Hindlimb muscle (tissue), 1 donor: Measurements from ENCODE around the gene CCDC106. TPM values are rescaled to one million over a fixed set of nuclear protein-coding genes. Genes with fewer than 3 reads are reported as not detected.

Source experiments
- DNase-seq: peaks from one replicate; pipeline ENCODE4 v3.0.0-alpha.2; 2013
- polyA plus RNA-seq: library from polyadenylated mRNA; unstranded; fragments of 120-200 nt; gene quantifications from one replicate; pipeline ENCODE4 v1.2.1, GENCODE V29; 2013; ENCODE audit not compliant: insufficient read length

Gene CCDC106
- polyA plus RNA-seq, 1 donor = 16.1 TPM

DNA sequence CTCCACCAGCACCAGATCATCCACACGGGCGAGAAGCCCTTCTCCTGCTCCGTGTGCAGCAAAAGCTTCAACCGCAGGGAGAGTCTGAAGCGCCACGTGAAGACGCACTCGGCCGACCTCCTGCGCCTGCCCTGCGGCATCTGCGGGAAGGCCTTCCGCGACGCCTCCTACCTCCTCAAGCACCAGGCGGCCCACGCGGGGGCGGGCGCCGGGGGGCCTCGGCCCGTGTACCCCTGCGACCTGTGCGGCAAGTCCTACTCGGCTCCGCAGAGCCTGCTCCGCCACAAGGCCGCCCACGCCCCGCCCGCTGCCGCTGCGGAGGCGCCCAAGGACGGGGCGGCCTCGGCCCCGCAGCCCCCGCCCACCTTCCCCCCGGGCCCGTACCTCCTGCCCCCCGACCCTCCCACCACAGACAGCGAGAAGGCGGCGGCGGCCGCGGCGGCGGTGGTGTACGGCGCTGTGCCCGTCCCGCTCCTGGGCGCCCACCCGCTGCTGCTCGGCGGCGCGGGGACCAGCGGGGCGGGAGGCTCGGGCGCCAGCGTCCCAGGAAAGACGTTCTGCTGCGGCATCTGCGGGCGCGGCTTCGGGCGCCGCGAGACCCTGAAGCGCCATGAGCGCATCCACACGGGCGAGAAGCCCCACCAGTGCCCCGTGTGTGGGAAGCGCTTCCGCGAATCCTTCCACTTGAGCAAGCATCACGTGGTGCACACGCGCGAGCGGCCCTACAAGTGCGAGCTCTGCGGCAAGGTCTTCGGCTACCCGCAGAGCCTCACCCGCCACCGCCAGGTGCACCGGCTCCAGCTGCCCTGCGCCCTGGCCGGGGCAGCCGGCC, 33.1 kb upstream of the CCDC106 start:
- DNase-seq = no peak

DNA sequence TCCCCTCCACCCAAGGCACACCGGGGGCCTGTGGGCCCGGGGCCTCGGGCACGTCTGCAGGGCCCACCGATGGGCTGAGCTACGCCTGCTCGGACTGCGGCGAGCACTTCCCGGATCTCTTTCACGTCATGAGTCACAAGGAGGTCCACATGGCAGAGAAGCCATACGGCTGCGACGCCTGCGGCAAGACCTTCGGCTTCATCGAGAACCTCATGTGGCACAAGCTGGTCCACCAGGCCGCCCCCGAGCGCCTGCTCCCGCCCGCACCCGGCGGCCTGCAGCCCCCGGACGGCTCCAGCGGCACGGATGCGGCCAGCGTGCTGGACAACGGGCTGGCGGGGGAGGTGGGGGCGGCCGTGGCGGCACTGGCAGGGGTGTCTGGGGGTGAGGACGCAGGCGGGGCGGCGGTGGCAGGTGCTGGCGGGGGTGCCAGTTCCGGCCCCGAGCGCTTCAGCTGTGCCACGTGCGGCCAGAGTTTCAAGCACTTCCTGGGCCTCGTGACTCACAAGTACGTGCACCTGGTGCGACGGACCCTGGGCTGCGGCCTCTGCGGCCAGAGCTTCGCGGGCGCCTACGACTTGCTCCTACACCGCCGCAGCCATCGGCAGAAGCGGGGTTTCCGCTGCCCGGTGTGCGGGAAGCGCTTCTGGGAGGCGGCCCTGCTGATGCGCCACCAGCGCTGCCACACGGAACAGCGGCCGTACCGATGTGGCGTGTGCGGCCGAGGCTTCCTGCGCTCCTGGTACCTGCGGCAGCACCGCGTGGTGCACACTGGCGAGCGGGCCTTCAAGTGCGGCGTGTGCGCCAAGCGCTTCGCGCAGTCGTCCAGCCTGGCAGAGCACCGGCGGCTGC, 32.2 kb upstream of the CCDC106 start:
- DNase-seq = no peak

DNA sequence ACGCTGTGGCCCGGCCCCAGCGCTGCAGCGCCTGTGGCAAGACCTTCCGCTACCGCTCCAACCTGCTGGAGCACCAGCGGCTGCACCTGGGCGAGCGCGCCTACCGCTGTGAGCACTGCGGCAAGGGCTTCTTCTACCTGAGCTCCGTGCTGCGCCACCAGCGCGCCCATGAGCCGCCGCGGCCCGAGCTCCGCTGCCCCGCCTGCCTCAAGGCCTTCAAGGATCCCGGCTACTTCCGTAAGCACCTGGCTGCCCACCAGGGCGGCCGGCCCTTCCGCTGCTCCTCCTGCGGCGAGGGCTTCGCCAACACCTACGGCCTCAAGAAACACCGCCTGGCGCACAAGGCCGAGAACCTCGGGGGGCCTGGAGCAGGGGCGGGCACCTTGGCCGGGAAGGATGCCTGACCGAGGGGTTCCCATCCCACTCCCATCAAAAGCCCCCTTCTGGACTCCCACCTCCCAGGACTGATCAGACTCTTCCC, 31.6 kb upstream of the CCDC106 start:
- DNase-seq = no peak

DNA sequence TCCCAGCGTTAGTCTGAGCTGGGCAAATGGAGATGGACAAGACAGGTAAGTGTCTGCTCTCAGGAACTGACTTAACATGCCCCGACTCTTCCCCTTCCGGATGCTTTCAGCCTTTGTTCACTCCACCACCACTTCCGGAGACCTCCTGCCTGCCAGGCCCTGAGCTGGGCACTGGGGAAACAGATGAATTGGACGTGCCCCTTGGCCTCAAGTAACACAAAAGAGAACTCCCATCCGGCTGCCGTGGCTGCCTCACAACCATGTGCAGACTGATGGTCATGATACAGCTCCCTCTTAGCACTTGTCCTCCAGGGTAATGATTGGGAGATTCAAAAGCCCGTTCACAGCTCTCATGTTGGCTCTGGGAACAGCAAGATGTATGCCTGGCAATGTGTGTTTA, 30.6 kb upstream of the CCDC106 start:
- DNase-seq = no peak

DNA sequence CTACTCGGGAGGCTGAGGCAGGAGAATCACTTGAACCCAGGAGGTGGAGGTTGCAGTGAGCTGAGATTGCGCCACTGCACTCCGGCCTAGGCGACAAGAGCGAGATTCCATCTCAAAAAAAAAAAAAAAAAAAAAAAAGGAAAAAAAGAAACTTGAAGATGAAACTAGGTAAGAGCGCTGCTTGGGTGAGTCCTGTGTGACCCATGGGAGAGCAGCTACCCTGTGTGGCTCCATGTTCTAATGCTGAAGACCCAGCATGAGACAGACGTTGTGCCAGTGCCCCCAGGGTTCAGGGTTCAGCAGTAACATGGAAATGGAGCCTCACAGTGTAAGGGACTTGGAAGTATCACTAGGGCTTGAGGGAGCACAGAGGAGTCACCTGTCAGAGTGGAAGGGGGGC, 29.6 kb upstream of the CCDC106 start:
- DNase-seq = no peak

DNA sequence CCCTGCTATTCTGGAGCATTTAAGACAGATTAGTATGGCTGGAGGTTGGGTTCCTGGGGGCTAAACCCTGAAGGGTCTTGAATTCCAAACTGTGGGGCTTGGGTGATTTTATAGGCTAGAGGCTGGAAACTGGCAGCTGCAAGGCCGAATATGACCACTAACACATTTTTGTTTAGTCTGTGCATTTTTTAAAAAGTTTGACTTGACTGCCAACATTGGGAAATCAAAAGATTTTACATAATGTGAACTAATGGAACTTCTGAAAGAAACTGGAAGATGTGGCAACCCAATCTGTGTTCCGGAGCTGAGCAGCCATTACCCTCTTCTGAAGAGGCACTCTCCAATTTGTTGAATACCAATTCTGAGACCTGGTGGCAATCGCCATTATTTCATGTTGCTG, 28.7 kb upstream of the CCDC106 start:
- DNase-seq = no peak

DNA sequence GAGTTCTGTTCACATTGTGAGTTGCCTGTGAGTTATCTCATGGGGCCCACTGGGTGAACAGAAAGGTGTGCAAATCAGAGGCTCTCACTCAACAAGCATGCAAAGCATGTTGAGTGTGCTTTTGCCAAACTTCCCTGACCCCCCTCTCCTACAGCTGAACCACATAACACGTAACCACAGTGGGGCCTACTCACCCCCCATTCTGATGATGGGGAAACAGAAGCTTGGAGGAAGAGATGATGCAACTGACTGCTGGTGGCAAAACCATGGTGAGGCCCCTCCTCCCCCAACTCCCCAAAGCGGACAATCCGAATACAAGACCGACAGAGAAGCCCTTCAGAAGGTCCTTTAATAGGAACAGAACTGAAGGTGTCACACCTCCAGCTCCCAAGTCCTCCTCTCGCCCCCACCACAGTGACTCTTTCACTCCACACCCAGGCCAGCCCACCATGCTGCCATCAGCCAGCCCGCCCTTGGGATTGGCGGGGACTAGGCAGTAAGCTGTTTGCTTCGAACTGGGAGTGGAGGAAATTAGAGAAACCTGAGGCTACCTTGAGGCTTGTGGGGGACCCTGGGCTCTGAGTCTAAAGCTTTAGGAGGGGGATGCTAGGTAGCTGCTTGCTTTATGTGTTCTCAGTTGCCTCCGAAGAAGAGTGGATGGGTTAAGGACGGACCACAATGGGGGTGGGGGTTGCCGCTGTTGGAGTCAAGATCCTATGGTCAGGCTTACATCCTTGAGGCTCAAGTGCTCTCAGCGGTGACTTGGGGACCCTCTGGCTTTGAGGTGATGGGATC, 27.4 kb upstream of the CCDC106 start:
- DNase-seq = no peak

DNA sequence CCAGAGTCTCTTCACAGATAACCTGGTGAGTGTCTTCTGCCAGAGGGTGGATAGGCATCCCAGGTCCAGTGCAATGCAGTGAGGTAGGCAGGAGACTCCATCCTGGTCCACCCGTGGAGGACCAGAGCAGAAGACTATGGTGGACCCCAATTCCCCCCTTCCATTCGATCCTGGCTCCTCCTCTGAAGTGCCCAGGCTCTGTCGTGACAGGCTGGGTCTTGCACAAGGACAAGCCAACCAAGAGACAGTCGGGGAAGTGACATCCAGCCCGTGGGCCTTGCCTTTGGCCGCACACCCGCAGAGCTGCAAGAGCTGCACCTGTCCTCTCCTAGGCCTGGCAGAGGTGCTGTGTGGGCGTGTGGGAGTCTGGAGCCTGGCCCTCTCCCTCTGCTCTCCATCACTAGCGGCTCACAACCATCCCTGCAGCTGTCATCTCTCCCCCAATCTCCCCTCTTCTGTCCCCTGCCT, 26.8 kb upstream of the CCDC106 start:
- DNase-seq = no peak

DNA sequence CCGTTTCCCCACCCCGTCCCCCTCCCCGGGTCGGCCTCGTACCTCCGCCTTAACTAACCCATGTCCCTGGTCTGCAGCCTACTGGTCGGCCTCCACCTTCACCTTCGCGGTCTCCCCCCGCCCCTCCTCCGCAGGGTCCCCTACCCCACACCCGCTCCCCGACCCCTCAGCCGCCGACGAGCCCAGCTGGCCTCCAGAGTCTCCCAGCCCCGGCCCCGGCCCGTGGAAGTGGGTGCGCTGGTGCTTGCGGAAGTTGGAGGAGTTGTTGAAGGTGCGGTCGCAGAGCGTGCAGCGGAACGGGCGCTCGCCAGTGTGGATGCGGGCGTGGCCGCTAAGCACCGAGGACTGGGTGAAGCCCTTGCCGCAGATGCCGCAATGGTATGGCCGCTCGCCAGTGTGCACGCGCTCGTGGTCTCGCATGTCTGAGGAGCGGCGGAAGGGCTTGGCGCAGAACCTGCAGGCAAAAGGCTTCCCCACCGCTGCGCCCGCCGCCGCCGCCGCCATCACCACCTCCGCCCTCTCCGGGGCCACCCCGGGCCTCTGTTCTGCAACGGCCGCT, 26.3 kb upstream of the CCDC106 start:
- no peak for DNase-seq

DNA sequence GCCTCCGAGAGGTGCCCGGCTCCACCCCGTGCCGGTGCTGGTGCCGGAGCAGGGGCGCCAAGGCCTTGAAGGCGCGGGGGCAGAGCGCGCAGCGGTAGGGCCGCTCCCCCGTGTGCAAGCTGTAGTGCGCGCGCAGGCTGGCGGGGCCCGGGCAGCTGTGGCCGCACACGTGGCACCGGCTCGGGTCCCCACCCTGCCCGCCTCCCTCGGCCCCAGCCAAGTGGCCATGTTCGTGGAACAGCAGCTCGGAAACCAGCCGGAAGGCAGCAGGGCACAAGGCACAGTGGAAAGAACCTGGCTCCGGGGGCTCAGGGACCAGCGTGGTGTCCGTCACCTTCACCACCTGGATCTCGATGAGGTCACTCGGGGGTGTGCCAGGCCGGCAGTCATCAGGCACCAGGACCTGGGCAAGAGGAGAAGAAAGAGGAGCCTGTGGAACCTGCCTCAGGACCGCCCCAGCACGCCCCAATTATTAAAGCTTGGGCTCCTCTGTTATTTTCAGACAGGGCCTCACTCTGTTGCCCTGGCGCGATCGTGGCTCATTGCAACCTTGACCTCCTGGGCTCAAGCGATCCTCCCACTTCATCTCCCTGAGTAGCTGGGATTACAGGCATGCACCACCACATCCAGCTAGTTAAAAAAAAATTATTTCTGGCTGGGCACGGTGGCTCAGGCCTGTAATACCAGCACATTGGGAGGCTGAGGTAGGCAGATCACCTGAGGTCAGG, 25.6 kb upstream of the CCDC106 start:
- DNase-seq = no peak

DNA sequence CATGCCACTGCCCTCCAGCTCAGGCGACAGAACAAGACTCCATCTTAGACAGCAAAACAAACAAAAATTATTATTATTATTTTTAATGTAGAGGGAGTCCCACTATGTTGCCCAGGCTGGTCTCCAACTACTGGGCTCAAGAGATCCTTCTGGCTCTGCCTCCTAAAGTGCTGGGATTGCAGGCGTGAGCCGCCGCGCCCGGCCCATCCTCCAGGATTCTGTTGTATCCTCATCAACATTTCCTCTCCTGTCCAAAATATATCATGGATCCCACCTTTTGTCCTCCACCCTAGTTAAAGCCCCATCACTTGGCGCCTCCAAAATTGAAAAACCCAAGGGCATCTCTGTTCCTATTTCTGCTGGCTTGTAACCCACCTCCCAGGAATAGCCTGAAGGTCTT, 24.9 kb upstream of the CCDC106 start:
- no peak for DNase-seq

DNA sequence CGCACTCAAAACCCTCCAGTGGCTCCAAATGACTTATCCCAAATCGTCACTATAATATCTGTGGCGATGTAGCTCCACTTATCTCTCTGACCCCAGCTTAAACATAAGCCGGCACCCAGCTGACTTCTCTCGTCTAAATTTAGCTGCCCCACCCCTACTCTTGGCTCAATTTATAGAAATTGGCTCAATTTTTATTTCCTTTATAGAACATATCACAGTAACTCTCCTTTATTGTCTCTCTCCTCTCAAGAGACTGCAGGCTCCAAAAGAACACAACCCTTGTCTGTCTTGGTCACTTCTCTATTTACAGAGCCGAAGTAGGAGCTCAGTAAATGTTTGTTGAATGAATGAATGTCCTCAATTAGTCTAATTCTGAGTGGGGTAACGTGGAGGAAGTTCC, 24.5 kb upstream of the CCDC106 start:
- DNase-seq = no peak

DNA sequence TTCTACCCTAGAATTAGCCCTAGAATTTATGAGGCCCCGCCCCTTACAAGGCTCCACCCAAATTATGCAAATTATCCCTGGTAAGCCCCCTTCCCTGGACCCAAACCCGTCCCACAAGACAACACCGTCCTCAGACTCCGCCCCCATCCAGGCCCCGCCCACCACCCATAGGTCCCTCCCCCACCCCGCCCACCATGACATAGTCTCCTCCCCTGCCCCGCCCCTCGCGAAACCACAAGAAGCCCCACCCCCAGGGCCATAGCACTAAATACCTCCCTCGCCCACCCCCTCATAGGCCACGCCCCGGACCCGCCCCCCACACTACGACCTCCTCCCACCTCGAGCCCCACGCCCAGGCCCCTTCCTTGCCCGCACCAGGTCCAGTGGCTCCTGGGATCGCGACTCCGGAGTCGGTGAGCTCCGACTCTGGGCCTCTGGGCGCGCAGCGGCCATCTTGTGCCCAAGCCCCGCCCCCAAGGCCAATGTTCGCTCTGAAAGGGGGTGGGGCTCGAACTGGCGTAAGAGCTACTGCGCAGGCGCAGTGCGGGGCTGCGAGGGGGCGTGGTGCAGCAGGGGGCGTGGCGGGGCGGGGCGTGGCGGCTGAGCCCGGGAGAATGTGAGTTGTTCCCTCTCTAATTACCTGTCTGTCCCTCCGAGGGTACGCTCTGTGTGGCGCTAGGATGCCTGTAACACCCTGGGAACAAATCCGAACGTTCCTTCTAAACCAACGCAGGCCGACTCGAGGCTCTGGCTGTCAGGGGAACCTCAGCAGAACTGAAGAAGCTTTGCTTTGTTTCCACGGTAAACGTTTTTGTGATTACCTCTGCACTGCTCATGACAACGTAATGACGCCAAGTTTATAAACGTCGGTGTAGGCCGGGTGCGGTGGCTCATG, 23.7 kb upstream of the CCDC106 start, which contains the start of gene ZNF784:
Gene ZNF784 (minus strand): TSS at position 458 of the 895 bp plus-strand sequence. CDS start 5 bp downstream, at position 453.
- peak; percentile 95 for DNase-seq

DNA sequence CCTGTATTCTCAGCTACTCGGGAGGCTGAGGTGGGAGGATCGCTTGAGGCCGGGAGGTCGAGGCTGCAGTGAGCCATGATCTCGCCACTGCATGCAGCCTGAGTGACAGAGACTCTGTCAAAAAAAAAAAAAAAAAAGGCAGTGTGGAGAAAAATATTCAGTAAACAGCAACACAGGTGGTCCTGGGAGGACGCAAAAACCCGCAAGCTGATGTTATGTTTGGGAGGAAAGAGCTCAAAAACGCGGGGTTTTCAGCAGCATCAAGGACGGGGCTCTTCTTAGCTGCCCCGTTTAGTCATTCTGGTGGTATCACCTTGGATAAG, 23.0 kb upstream of the CCDC106 start:
- DNase-seq = no peak

DNA sequence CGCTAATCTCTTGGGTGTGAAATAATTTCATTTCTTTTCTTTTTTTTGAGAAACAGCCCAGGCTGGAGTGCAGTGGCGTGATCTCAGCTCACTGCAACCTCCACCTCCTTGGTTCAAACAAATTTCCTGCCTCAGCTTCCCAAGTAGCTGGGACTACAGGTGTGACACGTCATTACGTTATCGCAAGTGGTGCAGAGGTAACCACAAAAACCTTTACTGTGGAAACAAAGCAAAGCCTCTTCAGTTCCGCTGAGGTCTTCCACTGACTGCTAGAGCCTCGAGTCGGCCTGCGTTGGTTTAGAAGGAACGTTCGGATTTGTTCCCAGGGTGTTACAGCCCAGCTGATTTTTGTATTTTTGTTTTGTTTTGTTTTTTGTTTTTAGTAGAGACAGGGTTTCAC, 21.7 kb upstream of the CCDC106 start:
- no peak for DNase-seq

DNA sequence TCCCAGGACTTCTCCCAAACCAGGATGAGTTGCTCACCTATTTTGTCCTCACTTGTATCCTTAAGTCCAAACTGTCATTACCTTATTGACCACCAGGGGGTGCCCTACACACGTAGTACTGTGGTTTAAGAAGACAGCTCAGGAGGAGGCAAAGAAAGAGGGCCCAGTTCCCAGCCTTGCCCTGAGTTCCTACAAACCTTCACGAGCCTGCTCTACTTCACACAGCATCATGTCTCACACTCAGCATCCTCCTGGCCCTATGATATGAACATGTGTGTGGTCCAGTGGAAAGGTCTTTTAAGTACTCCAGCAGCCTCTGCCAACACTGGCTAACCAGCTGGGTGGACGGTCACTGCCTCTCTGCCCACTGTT, 15.6 kb upstream of the CCDC106 start:
- peak; percentile 90 for DNase-seq

DNA sequence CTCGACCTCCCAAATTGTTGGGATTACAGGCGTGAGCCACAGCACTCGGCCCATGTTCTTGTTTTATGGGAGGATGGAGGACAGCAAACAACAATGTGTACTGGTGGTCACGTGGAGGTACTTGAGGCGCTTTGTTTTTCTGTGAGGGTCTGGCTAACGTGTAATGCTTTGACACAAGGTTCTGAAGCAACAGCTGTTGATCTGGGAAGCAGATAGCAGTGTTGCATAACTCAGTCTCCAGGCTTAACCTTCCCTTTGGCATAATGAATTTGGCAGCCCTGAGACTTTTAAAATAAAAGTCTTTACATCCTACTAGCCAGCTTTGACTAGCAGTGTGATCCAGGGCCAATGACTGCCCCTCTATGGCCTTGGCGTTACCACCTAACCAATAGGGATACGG, 14.2 kb upstream of the CCDC106 start:
- DNase-seq = no peak

DNA sequence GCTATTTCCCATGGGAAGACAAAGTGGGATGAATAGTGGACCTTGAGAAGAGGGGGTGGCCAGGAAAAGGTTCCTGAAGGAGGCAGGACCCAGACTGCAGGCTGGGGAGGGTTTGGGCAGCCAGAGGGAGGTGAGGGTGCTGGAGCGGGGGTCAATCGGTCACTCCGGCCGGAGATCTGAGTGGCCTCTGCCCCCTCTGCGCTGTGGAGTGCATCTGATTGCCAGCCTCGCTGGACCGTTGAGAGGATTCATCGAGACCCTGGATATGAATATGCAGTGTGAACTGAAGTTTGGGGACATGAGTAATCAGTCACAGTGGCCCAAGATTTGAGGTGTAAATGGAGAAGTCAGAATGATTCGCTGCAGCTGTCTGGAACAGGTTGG, 12.7 kb upstream of the CCDC106 start:
- DNase-seq = no peak

DNA sequence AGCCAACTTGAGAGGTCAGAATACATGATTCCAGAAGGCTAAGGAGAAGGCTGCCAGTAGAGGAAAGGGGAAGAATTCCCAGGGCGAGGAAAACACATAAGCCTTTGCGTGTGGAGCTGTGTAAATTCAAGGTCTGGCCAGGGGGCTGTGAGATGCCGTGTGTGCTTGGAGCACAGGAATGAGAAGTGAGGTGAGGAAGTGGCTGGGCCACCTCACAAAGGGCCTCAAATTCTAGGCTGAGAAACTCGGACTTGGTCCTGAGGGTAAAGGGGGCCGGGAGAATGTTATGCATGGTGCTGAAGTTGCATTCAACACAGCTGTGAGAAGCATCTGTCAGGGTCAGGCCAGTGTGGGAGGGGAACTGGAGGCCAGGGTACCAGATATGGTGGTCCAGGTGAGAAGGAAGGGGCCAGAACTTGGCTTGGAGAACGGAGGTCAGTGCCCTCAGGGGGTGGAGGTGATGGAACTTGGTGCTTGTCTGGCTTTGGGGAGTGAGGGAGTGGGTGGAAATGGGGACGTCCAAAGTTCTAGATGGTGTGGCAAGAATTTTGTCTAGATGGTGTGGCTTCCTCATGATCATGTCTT, 12.1 kb upstream of the CCDC106 start:
- no peak for DNase-seq

DNA sequence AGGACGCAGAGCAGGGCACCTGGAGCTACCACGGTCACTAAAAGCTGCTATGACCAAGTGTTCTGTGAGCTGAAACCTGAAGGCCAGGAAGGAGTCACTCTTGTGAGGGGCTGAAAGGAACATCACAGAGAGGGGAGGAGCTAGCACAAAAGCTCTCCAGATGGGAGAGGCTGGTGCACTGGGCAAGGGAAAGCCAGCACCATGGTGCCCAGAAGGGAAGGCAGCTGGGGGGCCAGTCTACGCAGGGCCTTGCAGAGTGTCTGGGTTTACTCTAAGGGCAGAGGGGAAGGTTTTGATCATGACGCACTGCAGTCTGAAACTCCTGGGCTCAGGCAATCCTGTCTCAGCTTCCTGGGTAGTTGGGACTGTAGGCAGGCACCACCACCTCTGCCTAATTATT, 11.3 kb upstream of the CCDC106 start:
- DNase-seq = no peak
